AG04449 (cell line): ENCODE measurements around the gene ARHGAP9.

Experiments
- CTCF ChIA-PET: fragments of 350-600 bp; formaldehyde crosslinking; extraction: SDS; loops from one replicate; lab custom pipeline; 2021; ENCODE audit warnings: antibody characterized with exemption; lab: Yijun Ruan, JAX
- POLR2A ChIA-PET: fragments of 400-600, 350-600 bp; formaldehyde crosslinking; extraction: SDS; loops from one replicate; lab custom pipeline; 2020; ENCODE audit warnings: antibody characterized with exemption, inconsistent platforms; lab: Yijun Ruan, JAX
- DNase-seq: peaks from one replicate; pipeline ENCODE4 v3.0.0-alpha.2; 2010; ENCODE audit warnings: low read depth, low spot score
- H3K4me3 ChIP-seq: 2 replicates; pipeline ENCODE4 v1.5.1; 2011; ENCODE audit warnings: low read depth, mild to moderate bottlenecking, control low read depth, low read length
- TF ChIP-seq, protein P1 (sequence below): IDR thresholded peaks from one replicate; pipeline ENCODE4 v1.5.1; 2011; ENCODE audit warnings: mild to moderate bottlenecking, moderate library complexity, low read length, control low read depth, inconsistent platforms; ENCODE audit not compliant: insufficient read depth; ENCODE audit errors: missing control alignments

The ARHGAP9 gene

DNA sequence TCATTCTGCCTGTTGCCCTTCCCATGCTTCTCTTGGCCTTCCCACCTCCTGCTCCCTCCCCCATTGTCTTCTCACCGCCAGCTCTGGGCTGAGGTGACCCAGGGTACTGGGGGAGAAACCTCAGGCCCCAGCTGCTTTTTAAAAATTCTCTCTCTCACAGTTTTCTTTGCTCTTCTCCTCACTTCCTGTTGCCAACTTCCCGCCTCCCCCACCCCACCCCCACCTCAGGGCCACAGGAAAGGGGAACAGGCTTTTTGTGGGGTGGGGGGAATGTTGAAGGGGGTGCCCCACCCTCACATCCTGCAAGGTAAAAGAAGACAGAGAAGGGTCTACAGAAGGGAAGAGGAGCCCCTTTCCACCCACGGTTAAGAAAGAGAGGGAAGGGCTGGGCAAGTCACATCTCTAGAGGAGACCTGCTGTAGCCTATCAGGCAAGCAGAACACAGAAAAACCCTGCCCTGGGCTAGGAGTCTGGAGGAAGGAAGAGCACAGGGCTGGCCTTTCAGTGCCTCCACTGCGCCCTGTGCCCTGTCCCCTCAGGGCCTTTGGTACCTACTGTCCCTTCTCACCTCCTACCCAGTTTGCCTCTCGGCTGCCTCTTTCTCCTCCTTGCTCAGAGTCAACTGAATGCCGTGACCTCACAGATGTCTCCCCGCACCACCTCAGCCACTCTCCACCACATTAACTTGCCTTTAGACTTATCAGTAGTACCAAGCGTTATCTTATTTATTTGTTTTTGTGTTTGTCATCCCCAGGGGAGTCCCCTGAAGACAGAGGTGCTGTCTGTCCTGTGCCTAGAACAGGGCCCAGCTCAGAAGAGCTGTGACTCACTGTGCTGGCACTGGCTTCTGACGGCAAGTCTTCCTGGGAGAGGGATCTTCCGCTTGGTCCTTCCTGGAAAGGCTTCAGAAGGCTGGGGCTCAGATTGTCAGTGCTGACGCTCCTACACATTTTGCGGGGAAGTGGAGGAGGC lies 1.7 kb downstream of the ARHGAP9 start:
- DNase-seq: no peak
- H3K4me3 ChIP-seq: no peak overlapping the region
- POLR2A ChIA-PET: no interaction called here
- TF ChIP-seq, protein P1, sequence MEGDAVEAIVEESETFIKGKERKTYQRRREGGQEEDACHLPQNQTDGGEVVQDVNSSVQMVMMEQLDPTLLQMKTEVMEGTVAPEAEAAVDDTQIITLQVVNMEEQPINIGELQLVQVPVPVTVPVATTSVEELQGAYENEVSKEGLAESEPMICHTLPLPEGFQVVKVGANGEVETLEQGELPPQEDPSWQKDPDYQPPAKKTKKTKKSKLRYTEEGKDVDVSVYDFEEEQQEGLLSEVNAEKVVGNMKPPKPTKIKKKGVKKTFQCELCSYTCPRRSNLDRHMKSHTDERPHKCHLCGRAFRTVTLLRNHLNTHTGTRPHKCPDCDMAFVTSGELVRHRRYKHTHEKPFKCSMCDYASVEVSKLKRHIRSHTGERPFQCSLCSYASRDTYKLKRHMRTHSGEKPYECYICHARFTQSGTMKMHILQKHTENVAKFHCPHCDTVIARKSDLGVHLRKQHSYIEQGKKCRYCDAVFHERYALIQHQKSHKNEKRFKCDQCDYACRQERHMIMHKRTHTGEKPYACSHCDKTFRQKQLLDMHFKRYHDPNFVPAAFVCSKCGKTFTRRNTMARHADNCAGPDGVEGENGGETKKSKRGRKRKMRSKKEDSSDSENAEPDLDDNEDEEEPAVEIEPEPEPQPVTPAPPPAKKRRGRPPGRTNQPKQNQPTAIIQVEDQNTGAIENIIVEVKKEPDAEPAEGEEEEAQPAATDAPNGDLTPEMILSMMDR: no peak
- CTCF ChIA-PET: interaction anchor here (0.9 to 20.7 kb wide), 2 partner anchors 16 to 23 kb away, joined by 3 to 321 read pairs; partner anchors contain the start of genes GLI1 and INHBE

DNA sequence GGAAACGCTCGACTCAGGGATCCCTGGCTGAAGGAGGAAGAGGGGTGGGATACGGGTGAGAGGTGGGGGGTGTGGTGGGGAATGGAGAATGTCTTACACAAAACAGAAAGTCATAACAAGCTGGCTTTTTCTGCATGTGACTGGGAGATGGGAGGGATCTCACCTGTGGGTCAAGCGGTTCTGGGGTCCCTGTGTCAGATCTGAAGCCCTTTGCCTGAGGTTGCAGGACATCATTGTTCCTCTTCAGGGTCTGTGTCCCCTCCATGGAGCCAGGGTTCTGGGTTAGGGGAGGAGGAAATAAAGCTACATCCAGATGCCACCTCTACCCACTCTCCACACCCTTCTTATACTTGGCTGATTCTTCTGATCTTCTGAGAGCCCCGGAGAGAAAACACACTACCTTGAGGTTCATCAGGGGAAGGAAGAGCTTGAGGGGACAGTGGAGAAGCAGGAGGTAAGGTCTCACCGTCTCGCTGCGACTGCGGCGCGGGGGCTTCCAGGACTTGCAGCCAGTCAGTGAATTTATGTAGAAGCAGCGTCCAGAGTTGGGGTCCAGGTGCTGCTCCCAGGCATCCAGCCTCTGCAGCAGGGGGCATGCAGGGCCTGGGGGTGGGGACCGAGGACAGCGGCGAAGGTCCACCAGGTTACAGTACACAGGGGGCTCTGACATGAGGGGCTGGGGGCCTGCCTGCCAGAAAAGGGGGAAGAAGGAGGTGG lies 2.5 kb downstream of the ARHGAP9 start:
- DNase-seq: no peak
- no peak overlapping the region for H3K4me3 ChIP-seq
- ChIA-PET CTCF (interaction anchor here (0.7 to 20.7 kb wide), 2 partner anchors 15 to 56 kb away, joined by 3 to 321 read pairs; partner anchors contain the start of gene GLI1), POLR2A (no interaction called here)
- TF ChIP-seq, protein P1: no peak

DNA sequence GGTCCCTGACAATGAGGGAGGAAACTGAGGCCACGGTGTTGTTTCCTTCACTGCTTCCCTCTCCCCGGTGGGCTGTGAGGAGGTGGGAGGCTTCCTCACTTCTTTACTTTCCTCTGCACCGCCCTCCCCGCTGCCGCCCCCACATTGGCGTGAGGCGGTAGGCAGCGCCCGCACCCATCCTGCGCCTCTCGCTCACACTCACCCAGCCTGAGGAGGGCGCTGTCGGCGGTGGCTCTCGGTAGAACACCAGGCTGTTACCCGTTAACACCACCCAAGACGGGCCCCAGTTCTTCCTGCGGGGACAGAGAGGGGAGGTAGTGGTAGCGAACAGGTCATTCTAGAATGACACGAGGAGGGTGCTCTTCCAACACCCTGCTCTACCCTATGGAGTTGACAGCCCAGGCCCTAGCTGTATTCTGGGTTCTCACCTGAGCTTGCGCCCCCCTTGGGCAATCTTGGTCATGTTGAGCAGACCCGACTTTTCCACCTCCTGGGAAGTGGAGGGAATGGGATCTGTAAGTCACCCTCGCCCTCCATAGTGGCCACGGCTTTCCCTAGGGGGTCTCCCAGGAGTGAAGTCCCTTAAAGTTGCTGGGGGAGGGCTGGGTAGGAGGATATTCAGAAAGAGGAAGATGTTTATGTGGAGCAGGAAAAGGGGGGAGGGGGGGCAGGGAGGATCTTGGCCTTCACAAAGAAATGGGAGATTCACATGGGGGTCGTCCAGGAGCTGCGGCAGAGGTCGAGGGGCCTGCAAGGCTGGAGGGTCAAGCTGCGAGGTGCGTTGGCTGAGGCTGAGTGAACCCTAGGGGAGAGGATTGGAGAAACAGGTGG lies 3.3 kb downstream of the ARHGAP9 start:
- DNase-seq: no peak
- ChIA-PET POLR2A (interaction anchor here (1.2 kb wide), 1 partner anchor 44 kb away, joined by 3 read pairs; the partner anchor contains the start of gene DDIT3), CTCF (interaction anchor here (0.7 to 20.7 kb wide), 3 partner anchors 14 to 57 kb away, joined by 3 to 321 read pairs (median 4); partner anchors contain the start of gene GLI1)
- TF ChIP-seq, protein P1: no peak
- peak overlapping the region; percentile 25; the same call in 1 of the 2 replicates for H3K4me3 ChIP-seq

DNA sequence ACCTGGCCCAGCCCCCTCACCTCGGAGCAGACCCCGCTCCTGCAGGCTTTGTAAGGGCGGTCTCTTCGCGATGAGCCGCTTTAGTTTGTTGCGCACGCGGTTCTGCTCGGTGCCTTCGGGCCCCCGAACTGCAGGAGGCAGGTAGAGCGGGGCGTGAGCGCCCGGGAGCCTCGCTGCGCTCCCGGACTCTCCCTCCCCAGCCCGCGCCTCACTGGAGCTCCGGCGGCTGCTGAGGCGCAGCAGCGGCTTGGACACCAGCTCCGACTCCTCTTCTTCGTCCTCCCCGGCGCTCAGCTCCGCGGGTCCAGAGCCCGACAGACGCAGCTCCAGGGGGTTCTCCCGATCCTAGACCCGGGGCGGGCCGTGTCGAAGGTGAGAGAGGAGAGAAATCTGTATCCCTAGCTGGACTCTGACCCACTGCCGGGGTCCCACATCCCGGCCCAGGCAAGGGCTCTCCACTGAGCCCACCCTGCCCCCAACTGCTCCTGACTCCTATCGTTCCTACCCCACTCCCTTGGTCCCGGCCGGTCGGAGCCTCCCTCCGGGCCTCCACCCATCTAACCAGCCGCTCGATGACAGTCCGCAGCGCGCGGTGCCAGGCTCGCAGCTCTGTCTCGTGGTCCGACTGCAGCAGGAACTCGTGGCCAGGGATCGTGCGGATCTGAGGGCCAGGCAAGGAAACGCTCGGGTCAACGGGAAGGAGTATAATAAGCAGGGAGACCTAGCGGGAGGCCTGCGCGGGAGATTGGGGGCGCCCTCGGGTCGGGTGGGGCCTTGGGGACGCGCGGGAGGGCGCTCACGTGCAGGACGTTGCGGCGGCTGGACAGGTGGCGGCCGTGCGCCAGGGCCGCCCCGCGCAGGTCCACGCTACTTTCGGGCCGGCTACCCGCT lies 4.2 kb downstream of the ARHGAP9 start:
- CTCF ChIA-PET: interaction anchor here (0.9 to 20.7 kb wide), 4 partner anchors 12 to 21 kb away, joined by 3 to 321 read pairs (median 6); partner anchors contain the start of genes GLI1 and INHBE
- TF ChIP-seq, protein P1: no peak
- POLR2A ChIA-PET: interaction anchor here (0.9 to 1.2 kb wide), 2 partner anchors 12 to 45 kb away, joined by 3 read pairs; partner anchors contain the start of gene DDIT3
- H3K4me3 ChIP-seq: peak overlapping the region; percentile 25
- no peak for DNase-seq

DNA sequence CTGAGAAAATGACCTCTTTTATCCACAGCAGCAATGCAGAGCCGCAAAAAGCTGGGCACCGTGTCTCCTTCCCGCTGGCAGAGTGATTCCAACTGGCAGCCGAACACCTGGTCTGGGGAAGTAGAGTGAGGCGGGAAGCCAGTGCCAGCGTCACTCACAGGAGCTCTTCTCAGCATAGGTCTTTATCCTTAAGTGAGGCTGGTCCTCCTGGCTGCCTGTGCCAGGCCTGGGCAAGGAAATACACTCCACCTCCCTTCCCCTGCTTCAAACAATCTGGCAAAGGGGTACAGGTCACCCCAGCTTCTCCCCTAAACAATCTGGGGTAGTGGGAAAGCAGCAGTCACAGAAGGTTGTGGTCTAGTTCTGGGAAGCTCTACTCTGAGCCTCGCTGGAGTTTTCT lies 4.8 kb downstream of the ARHGAP9 start:
- CTCF ChIA-PET: interaction anchor here (0.9 to 20.7 kb wide), 4 partner anchors 12 to 20 kb away, joined by 3 to 321 read pairs (median 6); partner anchors contain the start of genes GLI1 and INHBE
- POLR2A ChIA-PET: interaction anchor here (0.9 to 1.2 kb wide), 2 partner anchors 12 to 45 kb away, joined by 3 read pairs; partner anchors contain the start of gene DDIT3
- no peak for DNase-seq
- H3K4me3 ChIP-seq: no peak overlapping the region
- TF ChIP-seq, protein P1: no peak
